WTC11 (cell line): ENCODE measurements around the gene SOX8. TPM values are rescaled to one million over a fixed set of nuclear protein-coding genes. Genes with fewer than 3 reads are reported as not detected.

ENCODE experiments used
- ATAC-seq: fragments of 200-7000 bp; cut with Tn5 transposase; 2 replicates; pipeline ENCODE4 v1.10.0; 2021; ENCODE audit warnings: mild to moderate bottlenecking, moderate library complexity
- CTCF ChIA-PET: fragments of 300-600 bp; sonication (Branson Sonifier 250); formaldehyde crosslinking; loops from one replicate; lab custom pipeline; 2021; ENCODE audit warnings: antibody characterized with exemption; lab: Charles Lee
- POLR2A ChIA-PET: fragments of 350-600 bp; sonication (Branson Sonifier 250); formaldehyde crosslinking; loops from one replicate; lab custom pipeline; 2021; ENCODE audit warnings: antibody characterized with exemption; lab: Charles Lee
- DNase-seq: peaks from one replicate; pipeline ENCODE4 v3.0.0; 2021; ENCODE audit warnings: low spot score
- H3K27ac Mint-ChIP-seq: 2 replicates; pipeline ENCODE4 v1.8.0; 2021; ENCODE audit warnings: mixed read lengths
- H3K27me3 Mint-ChIP-seq: 2 replicates; pipeline ENCODE4 v1.8.0; 2021; ENCODE audit warnings: low read depth, mild to moderate bottlenecking, moderate library complexity, mixed read lengths
- H3K36me3 Mint-ChIP-seq: 2 replicates; pipeline ENCODE4 v1.8.0; 2021; ENCODE audit warnings: mixed read lengths
- H3K4me1 Mint-ChIP-seq: 2 replicates; pipeline ENCODE4 v1.8.0; 2022; ENCODE audit warnings: mixed read lengths
- H3K4me3 Mint-ChIP-seq: 2 replicates; pipeline ENCODE4 v1.8.0; 2021; ENCODE audit warnings: mild to moderate bottlenecking, moderate library complexity, mixed read lengths
- H3K9me3 Mint-ChIP-seq: 2 replicates; pipeline ENCODE4 v1.8.0; 2021; ENCODE audit warnings: mixed read lengths
- ATF2 ChIP-seq: sonication (generic); formaldehyde crosslinking; IDR thresholded peaks from 2 replicates; pipeline ENCODE4 v1.8.1; 2022; ENCODE audit warnings: low read depth, missing genetic modification reagents, borderline replicate concordance
- ATF6 ChIP-seq: sonication (generic); formaldehyde crosslinking; IDR thresholded peaks from 2 replicates; pipeline ENCODE4 v1.8.1; 2023; ENCODE audit warnings: mild to moderate bottlenecking, missing genetic modification reagents
- CREM ChIP-seq: sonication (generic); formaldehyde crosslinking; IDR thresholded peaks from 2 replicates; pipeline ENCODE4 v1.8.1; 2022; ENCODE audit warnings: mild to moderate bottlenecking, missing genetic modification reagents, moderate library complexity
- ERG ChIP-seq: fragments of 250-450 bp; sonication (Bioruptor Pico); IDR thresholded peaks from 2 replicates; pipeline ENCODE4 v1.8.0; 2021; ENCODE audit warnings: mild to moderate bottlenecking
- FOXP4 ChIP-seq: sonication (generic); formaldehyde crosslinking; IDR thresholded peaks from 2 replicates; pipeline ENCODE4 v1.8.0; 2022; ENCODE audit warnings: mild to moderate bottlenecking, missing genetic modification reagents
- GABPB1 ChIP-seq: sonication (generic); formaldehyde crosslinking; IDR thresholded peaks from 2 replicates; pipeline ENCODE4 v1.8.1; 2023; ENCODE audit warnings: mild to moderate bottlenecking, missing genetic modification reagents
- NFYB ChIP-seq: sonication (generic); formaldehyde crosslinking; conservative IDR thresholded peaks from 2 replicates; pipeline ENCODE4 v1.8.0; 2022; ENCODE audit warnings: low read depth, missing genetic modification reagents
- NR1H2 ChIP-seq: sonication (generic); formaldehyde crosslinking; IDR thresholded peaks from 2 replicates; pipeline ENCODE4 v1.9.0; 2021; ENCODE audit warnings: mild to moderate bottlenecking, moderate library complexity, missing genetic modification reagents
- NR2C2 ChIP-seq: sonication (generic); formaldehyde crosslinking; IDR thresholded peaks from 2 replicates; pipeline ENCODE4 v1.8.0; 2022; ENCODE audit warnings: mild to moderate bottlenecking, missing genetic modification reagents
- NR3C1 ChIP-seq: sonication (generic); formaldehyde crosslinking; conservative IDR thresholded peaks from 2 replicates; pipeline ENCODE4 v1.8.1; 2023; ENCODE audit warnings: low read depth, mild to moderate bottlenecking, missing genetic modification reagents
- OVOL2 ChIP-seq: fragments of 250-450 bp; sonication (Bioruptor Pico); IDR thresholded peaks from 2 replicates; pipeline ENCODE4 v1.9.0; 2021; ENCODE audit warnings: mild to moderate bottlenecking, borderline replicate concordance
- PRRX2 ChIP-seq: fragments of 250-450 bp; sonication (Bioruptor Pico); IDR thresholded peaks from 2 replicates; pipeline ENCODE4 v1.8.0; 2021; ENCODE audit warnings: mild to moderate bottlenecking
- RELA ChIP-seq: sonication (generic); formaldehyde crosslinking; IDR thresholded peaks from 2 replicates; pipeline ENCODE4 v1.8.1; 2022; ENCODE audit warnings: missing genetic modification reagents, mild to moderate bottlenecking, borderline replicate concordance
- SMAD3 ChIP-seq: sonication (generic); formaldehyde crosslinking; IDR thresholded peaks from 2 replicates; pipeline ENCODE4 v1.8.0; 2022; ENCODE audit warnings: missing genetic modification reagents, mild to moderate bottlenecking, borderline replicate concordance
- SMAD4 ChIP-seq: sonication (generic); formaldehyde crosslinking; IDR thresholded peaks from 2 replicates; pipeline ENCODE4 v1.8.0; 2022; ENCODE audit warnings: mild to moderate bottlenecking, missing genetic modification reagents
- TEAD1 ChIP-seq: sonication (generic); formaldehyde crosslinking; IDR thresholded peaks from 2 replicates; pipeline ENCODE4 v1.8.0; 2022; ENCODE audit warnings: mild to moderate bottlenecking, missing genetic modification reagents
- TEAD4 ChIP-seq: sonication (generic); formaldehyde crosslinking; IDR thresholded peaks from 2 replicates; pipeline ENCODE4 v1.8.0; 2022; ENCODE audit warnings: mild to moderate bottlenecking, missing genetic modification reagents
- ZNF121 ChIP-seq: sonication (generic); formaldehyde crosslinking; IDR thresholded peaks from 2 replicates; pipeline ENCODE4 v1.8.0; 2023; ENCODE audit warnings: missing genetic modification reagents
- ZNF138 ChIP-seq: sonication (generic); formaldehyde crosslinking; conservative IDR thresholded peaks from 2 replicates; pipeline ENCODE4 v1.8.1; 2022; ENCODE audit warnings: mild to moderate bottlenecking, moderate library complexity, missing genetic modification reagents
- ZNF396 ChIP-seq: fragments of 250-450 bp; sonication (Bioruptor Pico); IDR thresholded peaks from 2 replicates; pipeline ENCODE4 v1.8.0; 2021; ENCODE audit warnings: mild to moderate bottlenecking, moderate library complexity, borderline replicate concordance
- ZNF423 ChIP-seq: fragments of 250-450 bp; sonication (Bioruptor Pico); IDR thresholded peaks from 2 replicates; pipeline ENCODE4 v2.1.2; 2022; ENCODE audit warnings: mild to moderate bottlenecking, moderate library complexity
- ZNF425 ChIP-seq: fragments of 250-450 bp; sonication (Bioruptor Pico); conservative IDR thresholded peaks from 2 replicates; pipeline ENCODE4 v1.9.0; 2021; ENCODE audit warnings: mild to moderate bottlenecking
- ZNF671 ChIP-seq: fragments of 250-450 bp; sonication (Bioruptor Pico); IDR thresholded peaks from 2 replicates; pipeline ENCODE4 v1.8.0; 2021; ENCODE audit warnings: mild to moderate bottlenecking
- ZSCAN18 ChIP-seq: fragments of 250-450 bp; sonication (Bioruptor Pico); IDR thresholded peaks from 2 replicates; pipeline ENCODE4 v2.1.2; 2022; ENCODE audit warnings: mild to moderate bottlenecking, moderate library complexity
- total RNA-seq: library from RNA; stranded (reverse); gene quantifications from 3 replicates; pipeline ENCODE4 v1.2.3, GENCODE V29; 2021

Gene SOX8
- total RNA-seq, 1 experiment from 2014 or later: 12.3 TPM

- no peaks in the 10 kb centered on the region for H3K4me1 Mint-ChIP-seq
- H3K9me3 Mint-ChIP-seq: no peaks in the 10 kb centered on the region
- ATAC-seq (no peak), DNase-seq (no peak)
- H3K4me3 Mint-ChIP-seq: no peak overlapping the region
- H3K27me3 Mint-ChIP-seq: no peaks in the 10 kb centered on the region
- POLR2A ChIA-PET: no interaction called here
- CTCF ChIA-PET: no interaction called here
- peak overlapping the region; percentile 68; the same call in 1 of the 2 replicates for H3K27ac Mint-ChIP-seq
- no peaks in the 10 kb centered on the region for H3K36me3 Mint-ChIP-seq
- TF ChIP-seq NFYB (CRISPR knock-in tag) (no peak), SMAD4 (no peak), ZNF425 (CRISPR knock-in tag) (no peak), ZNF396 (CRISPR knock-in tag) (no peak), CREM (no peak), ZNF671 (no peak), ZNF423 (no peak), PRRX2 (CRISPR knock-in tag) (no peak), ZSCAN18 (CRISPR knock-in tag) (no peak), TEAD4 (CRISPR knock-in tag) (no peak), GABPB1 (CRISPR knock-in tag) (no peak)
- TF ChIP-seq, all 79 proteins: peak for 0
Measured at GRCh38 chr16:959232-960040, 22.1 kb upstream of the SOX8 start.

- CTCF ChIA-PET: no interaction called here
- Mint-ChIP-seq H3K4me3 (no peak overlapping the region), H3K27me3 (no peaks in the 10 kb centered on the region), H3K9me3 (no peaks in the 10 kb centered on the region; the same call in 1 of the 2 replicates), H3K4me1 (no peaks in the 10 kb centered on the region)
- ATAC-seq: no peak
- TF ChIP-seq NR3C1 (CRISPR knock-in tag) (no peak), ZNF121 (CRISPR knock-in tag) (no peak), ERG (CRISPR knock-in tag) (no peak), SMAD3 (CRISPR knock-in tag) (no peak), NR2C2 (CRISPR knock-in tag) (no peak), ZNF138 (CRISPR knock-in tag) (no peak), ATF6 (CRISPR knock-in tag) (no peak), OVOL2 (CRISPR knock-in tag) (no peak), ZNF423 (no peak), NR1H2 (CRISPR knock-in tag) (no peak), RELA (no peak), FOXP4 (no peak), TEAD1 (no peak), ATF2 (CRISPR knock-in tag) (no peak)
- TF ChIP-seq, all 79 proteins: peak for 0
- Mint-ChIP-seq H3K36me3 (peaks cover 5% of the 10 kb centered on the region), H3K27ac (no peak overlapping the region)
- DNase-seq: no peak
- POLR2A ChIA-PET: no interaction called here
Measured at GRCh38 chr16:962366-962765, 19.2 kb upstream of the SOX8 start.
